IPS-15b (cell line): Measurements from ENCODE around the gene KRT84.

Experiments
- H3K27me3 ChIP-seq: one replicate; pipeline ENCODE4 v1.6.1; 2013; ENCODE audit warnings: low read length; ENCODE audit not compliant: control insufficient read depth, insufficient read depth
- H3K36me3 ChIP-seq: one replicate; pipeline ENCODE4 v1.6.1; 2013; ENCODE audit warnings: low read length; ENCODE audit not compliant: control insufficient read depth, insufficient read depth
- H3K4me1 ChIP-seq: one replicate; pipeline ENCODE4 v1.6.1; 2013; ENCODE audit warnings: mild to moderate bottlenecking, low read length; ENCODE audit not compliant: control insufficient read depth, insufficient read depth
- H3K4me3 ChIP-seq: one replicate; pipeline ENCODE4 v1.5.1; 2013; ENCODE audit warnings: low read depth, low read length
- H3K9ac ChIP-seq: one replicate; pipeline ENCODE4 v1.6.1; 2013; ENCODE audit warnings: low read depth, mild to moderate bottlenecking, low read length
- H3K9me3 ChIP-seq: one replicate; pipeline ENCODE4 v1.6.1; 2013; ENCODE audit warnings: mild to moderate bottlenecking, low read length; ENCODE audit not compliant: control insufficient read depth, insufficient read depth

KRT84 gene

DNA sequence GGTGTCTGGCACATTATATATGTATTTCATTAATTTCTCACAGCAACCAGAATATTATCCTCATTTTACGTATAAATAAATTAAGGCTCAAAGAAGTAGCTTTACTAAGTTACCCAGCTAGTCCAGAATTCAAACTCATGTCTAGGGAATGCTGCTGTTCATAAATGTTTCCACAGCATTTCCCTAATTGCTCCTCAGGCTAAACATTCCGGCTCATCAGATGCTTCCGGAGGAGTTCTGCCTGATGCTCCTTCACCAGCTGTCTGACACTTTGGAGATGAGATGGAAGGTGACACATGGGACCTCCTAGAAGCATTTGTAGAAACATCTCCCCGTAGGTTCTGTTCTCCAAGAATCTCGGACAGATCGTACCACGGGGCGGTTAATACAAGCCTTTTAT lies 30.3 kb downstream of the KRT84 start:
- Histone ChIP-seq H3K9me3 (no peaks in the 10 kb centered on the region), H3K9ac (no peak overlapping the region), H3K4me1 (no peaks in the 10 kb centered on the region), H3K27me3 (peaks cover 2% of the 10 kb centered on the region), H3K4me3 (no peak overlapping the region), H3K36me3 (no peaks in the 10 kb centered on the region)

DNA sequence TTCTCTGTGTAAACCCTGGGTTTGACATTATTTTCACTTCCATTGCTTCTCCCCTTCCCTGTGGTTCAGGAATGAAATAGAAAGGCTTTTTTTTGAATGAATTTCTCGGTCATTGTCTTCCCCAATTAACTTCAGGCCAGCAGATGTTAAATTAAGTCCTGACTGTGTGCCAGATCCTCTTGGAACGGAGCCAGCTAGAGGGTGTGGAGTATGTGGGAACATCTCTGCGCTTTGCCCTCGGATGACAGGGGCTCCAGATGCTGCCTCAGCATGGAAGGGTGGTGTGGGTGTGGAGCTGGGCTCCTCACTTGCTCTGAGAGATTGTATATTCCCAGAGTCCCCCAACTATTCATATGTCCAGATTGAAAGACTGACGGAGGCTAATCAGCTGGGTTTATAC lies 31.3 kb downstream of the KRT84 start:
- H3K36me3 ChIP-seq: no peaks in the 10 kb centered on the region
- H3K4me3 ChIP-seq: no peak overlapping the region
- no peaks in the 10 kb centered on the region for H3K4me1 ChIP-seq
- H3K9ac ChIP-seq: no peak overlapping the region
- peaks cover 2% of the 10 kb centered on the region for H3K27me3 ChIP-seq
- H3K9me3 ChIP-seq: no peaks in the 10 kb centered on the region

DNA sequence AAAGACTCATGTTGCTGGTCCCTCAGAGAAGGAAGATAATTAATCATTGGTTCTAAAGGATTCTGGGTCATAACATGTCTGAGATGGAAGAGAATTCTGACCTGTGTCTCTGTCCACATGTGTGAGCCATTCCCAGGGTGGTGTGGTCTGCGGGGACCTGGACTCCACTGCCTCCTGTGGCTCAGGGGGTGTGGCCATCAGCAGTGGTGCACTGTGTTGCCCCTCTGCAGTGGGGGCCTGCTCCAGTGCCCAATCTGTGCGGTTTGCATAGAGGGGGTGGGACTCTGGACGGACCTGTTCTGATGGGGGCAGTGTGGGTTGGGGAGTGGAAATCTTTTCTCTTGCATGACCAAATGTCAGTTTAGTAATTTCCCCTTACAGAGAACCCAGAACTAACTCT lies 31.7 kb downstream of the KRT84 start:
- no peaks in the 10 kb centered on the region for H3K36me3 ChIP-seq
- peaks cover 2% of the 10 kb centered on the region for H3K27me3 ChIP-seq
- no peak overlapping the region for H3K4me3 ChIP-seq
- H3K9me3 ChIP-seq: no peaks in the 10 kb centered on the region
- no peak overlapping the region for H3K9ac ChIP-seq
- H3K4me1 ChIP-seq: no peaks in the 10 kb centered on the region

DNA sequence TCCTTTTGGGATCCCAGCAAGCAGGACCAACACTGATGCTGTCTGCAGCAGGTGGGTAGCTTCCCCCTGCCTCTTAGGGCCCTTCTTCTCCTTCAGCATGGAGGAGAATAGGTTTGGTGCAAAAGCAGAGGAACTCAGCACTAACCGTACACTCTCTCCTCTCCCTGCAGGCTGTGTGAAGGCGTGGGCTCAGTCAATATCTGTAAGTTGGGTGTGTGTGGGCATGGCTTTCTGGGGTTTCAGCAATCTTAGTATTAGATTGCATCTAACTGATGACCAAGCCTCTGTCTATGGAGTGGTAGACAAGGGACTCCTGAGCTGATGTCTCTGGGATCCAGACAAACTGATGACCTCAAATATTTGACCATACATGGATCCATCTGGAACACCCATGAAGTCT lies 32.5 kb downstream of the KRT84 start:
- Histone ChIP-seq H3K4me3 (no peak overlapping the region), H3K27me3 (peaks cover 2% of the 10 kb centered on the region), H3K36me3 (no peaks in the 10 kb centered on the region), H3K9ac (no peak overlapping the region), H3K9me3 (no peaks in the 10 kb centered on the region), H3K4me1 (no peaks in the 10 kb centered on the region)

DNA sequence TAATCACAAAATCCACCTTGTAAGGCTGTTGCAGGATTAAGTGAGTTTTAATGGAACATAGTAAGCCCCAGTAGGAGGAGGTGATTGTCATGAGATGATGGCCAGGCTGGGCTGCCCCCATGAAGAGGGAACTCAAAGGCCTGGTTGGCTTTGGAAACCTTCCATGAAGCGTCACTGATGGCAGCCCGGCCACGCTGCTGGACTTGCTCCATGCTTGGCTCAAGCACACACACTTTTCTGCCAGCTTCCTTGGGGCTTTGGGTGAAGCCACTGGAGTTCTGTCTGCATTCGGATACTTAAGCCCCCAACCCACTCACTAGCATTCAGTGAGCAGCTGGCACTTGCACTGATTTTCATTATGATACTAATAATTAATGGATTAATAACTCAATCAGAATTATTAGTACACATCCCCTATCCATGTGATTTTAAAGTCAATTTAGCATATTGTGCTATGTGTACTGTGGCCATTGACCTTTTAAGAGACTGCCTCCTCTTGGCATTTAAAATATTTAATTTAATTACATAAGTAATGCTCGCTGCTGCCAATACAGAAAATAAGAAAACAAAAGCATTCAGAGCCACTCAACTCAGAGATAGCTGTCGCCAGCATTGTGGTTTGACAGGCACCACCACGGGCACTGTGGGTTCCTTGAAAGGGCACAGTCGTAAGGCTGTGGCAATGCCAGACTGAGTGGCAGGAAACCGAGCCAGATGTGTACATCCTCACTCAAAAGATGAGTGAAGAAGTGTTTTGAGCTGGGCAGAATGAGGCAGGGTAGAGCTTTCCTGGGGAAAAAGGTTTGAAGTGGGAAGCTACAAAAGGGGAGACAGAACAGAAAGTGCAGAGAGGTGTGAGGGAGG lies 34.0 kb downstream of the KRT84 start:
- Histone ChIP-seq H3K9ac (no peak overlapping the region), H3K36me3 (no peaks in the 10 kb centered on the region), H3K9me3 (no peaks in the 10 kb centered on the region), H3K27me3 (peaks cover 2% of the 10 kb centered on the region), H3K4me1 (no peaks in the 10 kb centered on the region), H3K4me3 (no peak overlapping the region)

DNA sequence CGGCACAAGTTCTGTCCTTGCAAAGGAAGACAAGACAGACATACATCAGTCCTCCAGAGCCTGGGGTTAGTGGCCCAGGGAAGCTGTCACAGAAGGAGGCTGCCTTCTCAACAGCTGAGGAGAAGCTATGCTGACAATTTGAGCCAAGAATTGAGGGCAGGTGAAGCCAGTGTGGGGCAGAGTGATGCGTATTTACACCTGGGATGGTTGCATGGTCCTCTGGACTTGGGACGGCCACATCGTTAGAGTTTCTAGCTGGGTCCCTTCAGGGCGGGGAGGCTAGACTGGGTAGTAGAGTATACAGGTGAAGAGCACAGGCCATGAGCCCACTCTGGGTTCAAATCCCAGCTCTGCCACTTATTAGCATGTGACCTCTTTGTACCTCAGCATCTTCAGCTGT lies 34.7 kb downstream of the KRT84 start:
- Histone ChIP-seq H3K27me3 (peaks cover 2% of the 10 kb centered on the region), H3K9me3 (no peaks in the 10 kb centered on the region), H3K4me1 (no peaks in the 10 kb centered on the region), H3K4me3 (no peak overlapping the region), H3K36me3 (no peaks in the 10 kb centered on the region), H3K9ac (no peak overlapping the region)

DNA sequence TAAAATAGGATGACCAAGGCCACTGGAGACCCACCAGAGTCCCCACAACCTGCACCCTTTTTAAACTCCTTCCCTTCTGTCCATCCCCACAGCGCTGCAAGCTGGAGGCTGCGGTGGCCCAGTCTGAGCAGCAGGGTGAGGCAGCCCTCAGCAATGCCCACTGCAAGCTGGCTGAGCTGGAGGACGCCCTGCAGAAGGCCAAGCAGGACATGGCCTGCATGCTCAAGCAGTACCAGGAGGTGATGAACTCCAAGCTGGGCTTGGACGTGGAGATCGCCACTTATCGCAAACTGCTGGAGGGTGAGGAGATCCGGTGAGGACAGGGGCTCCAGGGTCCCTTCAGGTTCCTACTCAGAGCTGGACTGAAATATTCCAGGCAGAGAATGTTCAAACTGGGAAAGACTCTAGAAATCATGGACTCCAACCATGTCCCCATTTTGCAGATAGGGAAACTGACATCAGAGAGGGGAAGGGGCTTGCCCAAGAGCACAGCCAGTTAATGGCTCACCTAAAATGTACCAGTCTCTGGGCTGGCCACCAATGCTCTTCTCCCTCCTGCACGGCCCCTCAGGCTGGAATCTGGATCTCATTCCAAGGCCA lies 35.3 kb downstream of the KRT84 start:
- no peak overlapping the region for H3K9ac ChIP-seq
- no peak overlapping the region for H3K4me3 ChIP-seq
- H3K9me3 ChIP-seq: no peaks in the 10 kb centered on the region
- no peaks in the 10 kb centered on the region for H3K4me1 ChIP-seq
- peaks cover 2% of the 10 kb centered on the region for H3K27me3 ChIP-seq
- no peaks in the 10 kb centered on the region for H3K36me3 ChIP-seq

DNA sequence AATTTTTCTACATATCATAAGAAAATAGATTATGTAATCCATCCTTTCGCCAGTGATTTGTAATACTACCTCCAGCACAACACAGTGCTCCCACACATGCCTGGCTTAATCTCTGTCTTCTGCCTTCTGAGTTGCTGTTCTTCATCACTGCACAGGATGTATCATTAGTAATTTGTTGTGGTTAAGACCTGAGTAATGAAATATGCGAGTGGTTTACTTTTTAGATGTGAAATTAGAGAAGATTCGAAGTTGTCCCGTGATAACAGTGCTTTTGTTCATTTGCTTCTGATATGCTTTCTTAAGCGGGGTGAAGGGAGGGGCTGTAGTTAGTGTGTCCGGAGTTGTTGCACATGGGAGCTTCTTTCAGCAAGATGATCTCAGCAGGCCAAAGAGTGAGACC lies 36.3 kb downstream of the KRT84 start:
- no peak overlapping the region for H3K4me3 ChIP-seq
- no peaks in the 10 kb centered on the region for H3K4me1 ChIP-seq
- H3K27me3 ChIP-seq: peaks cover 2% of the 10 kb centered on the region
- H3K9me3 ChIP-seq: no peaks in the 10 kb centered on the region
- H3K36me3 ChIP-seq: no peaks in the 10 kb centered on the region
- H3K9ac ChIP-seq: no peak overlapping the region

DNA sequence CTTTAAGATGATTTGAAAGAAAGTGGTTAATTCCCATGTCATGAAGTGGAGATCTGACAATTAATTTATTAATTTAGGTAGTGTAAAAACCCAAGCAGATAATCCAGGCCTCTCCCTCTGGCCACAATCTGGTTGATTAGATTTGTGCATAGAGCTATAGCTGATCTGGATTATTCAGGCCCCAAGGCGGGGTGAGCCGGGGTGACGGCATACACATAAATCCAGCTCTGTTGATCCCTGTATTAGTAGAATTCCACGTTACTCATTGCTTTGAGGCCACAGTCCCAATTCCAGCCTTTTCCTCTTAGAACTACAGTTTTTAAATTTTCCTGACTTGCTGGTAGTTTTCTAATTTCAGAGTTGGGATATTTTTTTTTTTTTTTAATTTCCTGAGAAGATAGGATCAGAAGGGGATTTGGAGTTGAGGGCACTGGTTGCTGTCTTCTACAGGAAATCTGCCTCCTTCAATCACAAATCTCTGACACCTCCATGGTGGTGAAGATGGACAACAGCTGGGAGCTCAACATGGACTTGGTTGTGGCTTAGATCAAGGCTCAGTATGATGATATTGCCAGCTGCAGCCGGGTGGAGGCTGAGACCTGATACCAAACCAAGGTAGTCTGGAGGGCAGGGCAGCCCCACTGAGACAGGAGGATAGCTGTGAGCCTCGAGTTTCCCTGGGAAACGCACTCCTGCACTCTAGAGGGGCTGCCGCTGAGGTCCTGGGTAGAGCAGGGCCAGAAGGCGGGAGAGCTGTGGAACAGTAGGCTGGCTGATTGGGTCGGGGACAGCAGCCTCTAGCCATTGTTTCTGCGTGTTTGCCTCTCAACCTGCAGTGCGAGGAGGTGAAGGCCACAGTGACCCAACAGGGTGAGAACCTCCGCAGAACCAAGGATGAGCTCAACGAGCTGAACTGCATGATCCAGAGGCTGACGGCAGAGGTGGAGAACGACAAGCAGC lies 37.6 kb downstream of the KRT84 start:
- H3K9me3 ChIP-seq: no peaks in the 10 kb centered on the region
- no peaks in the 10 kb centered on the region for H3K4me1 ChIP-seq
- no peaks in the 10 kb centered on the region for H3K36me3 ChIP-seq
- H3K4me3 ChIP-seq: no peak overlapping the region
- no peak overlapping the region for H3K9ac ChIP-seq
- H3K27me3 ChIP-seq: peaks cover 2% of the 10 kb centered on the region

DNA sequence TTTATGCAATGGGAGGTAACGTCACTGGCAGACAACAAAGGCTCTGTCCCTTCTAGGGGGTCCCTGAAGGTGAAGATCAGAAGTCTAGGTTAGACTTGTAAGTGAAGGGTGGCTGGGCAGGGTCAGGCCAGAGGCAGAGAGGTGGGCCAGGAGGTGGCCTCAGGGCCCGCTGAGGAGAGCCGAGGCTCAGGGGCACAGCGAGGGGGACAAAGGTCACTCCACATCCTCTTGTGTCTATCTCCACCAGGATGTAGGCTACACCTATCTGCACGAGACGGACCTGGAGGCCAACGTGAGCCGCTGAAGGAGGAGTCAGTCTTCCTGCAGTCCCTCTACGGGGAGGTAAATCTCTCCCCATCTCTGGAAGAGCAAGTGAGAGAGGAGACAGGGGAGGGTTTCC lies 38.4 kb downstream of the KRT84 start:
- no peak overlapping the region for H3K9ac ChIP-seq

DNA sequence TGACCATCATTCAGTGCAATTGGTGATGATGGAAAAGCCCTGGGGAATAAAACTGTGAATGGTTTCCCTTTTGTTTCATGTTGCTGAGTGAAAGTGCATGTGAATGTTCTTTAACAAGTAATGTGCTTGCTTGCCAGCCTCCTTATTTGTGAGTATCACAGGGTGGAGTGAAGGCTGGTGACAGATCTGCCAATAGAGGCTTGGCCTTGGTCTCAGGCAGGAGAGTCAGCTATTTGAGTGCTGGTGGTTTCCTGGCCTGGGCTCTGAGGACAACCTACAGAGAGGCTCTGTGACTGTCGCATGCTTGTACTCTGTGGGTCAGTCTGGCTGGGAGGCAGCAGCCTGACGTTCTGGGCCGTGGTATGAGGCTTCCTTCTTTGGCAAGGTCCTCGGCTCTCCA lies 38.9 kb downstream of the KRT84 start:
- Histone ChIP-seq H3K4me3 (no peak overlapping the region), H3K27me3 (peaks cover 2% of the 10 kb centered on the region), H3K9ac (no peak overlapping the region), H3K9me3 (no peaks in the 10 kb centered on the region), H3K36me3 (no peaks in the 10 kb centered on the region), H3K4me1 (no peaks in the 10 kb centered on the region)

More for the DNA sequence above, 38.4 kb downstream of the KRT84 start:
- H3K4me1 ChIP-seq: no peaks in the 10 kb centered on the region
- peaks cover 2% of the 10 kb centered on the region for H3K27me3 ChIP-seq
- H3K36me3 ChIP-seq: no peaks in the 10 kb centered on the region
- H3K4me3 ChIP-seq: no peak overlapping the region
- no peaks in the 10 kb centered on the region for H3K9me3 ChIP-seq
